OCI-LY3 (cell line): ENCODE measurements around the gene ZKSCAN2.

Experiments
- H2AFZ ChIP-seq: fragments of 200-600, 300-600 bp; shearing (Covaris generic); 2 replicates; pipeline ENCODE4 v1.6.0; 2014; ENCODE audit warnings: antibody characterized with exemption, low read depth, low read length
- H3K27ac ChIP-seq: fragments of 200-600, 300-600 bp; sonication (generic); 2 replicates; pipeline ENCODE4 v1.5.1; 2014; ENCODE audit warnings: mild to moderate bottlenecking, low read length, moderate library complexity, mixed read lengths
- H3K27me3 ChIP-seq: fragments of 200-600, 300-600 bp; sonication (generic); 2 replicates; pipeline ENCODE4 v1.6.1; 2014; ENCODE audit warnings: low read depth, low read length, mixed read lengths
- H3K36me3 ChIP-seq: fragments of 200-600, 300-600 bp; sonication (generic); replicated peaks from 2 replicates; pipeline ENCODE3; 2014; ENCODE audit warnings: low read depth, low read length, mixed read lengths
- H3K4me1 ChIP-seq: fragments of 300-600, 200-600 bp; sonication (generic); 2 replicates; pipeline ENCODE4 v1.6.1; 2014; ENCODE audit warnings: low read length, mixed read lengths
- H3K4me2 ChIP-seq: fragments of 200-600, 300-600 bp; sonication (generic); 2 replicates; pipeline ENCODE4 v1.6.1; 2014; ENCODE audit warnings: low read length, mixed read lengths
- H3K4me3 ChIP-seq: fragments of 300-600, 200-600 bp; sonication (generic); 2 replicates; pipeline ENCODE4 v1.5.1; 2014; ENCODE audit warnings: antibody characterized with exemption, mild to moderate bottlenecking, low read length, moderate library complexity
- H3K79me2 ChIP-seq: fragments of 300-600, 200-600 bp; shearing (Covaris generic); 2 replicates; pipeline ENCODE4 v1.6.1; 2014; ENCODE audit warnings: mild to moderate bottlenecking, low read length, mixed read lengths
- H3K9ac ChIP-seq: fragments of 300-600, 200-600 bp; shearing (Covaris generic); 2 replicates; pipeline ENCODE4 v1.6.0; 2014; ENCODE audit warnings: mild to moderate bottlenecking, low read length, moderate library complexity
- H3K9me3 ChIP-seq: fragments of 200-600, 300-600 bp; shearing (Covaris generic); 2 replicates; pipeline ENCODE4 v1.6.1; 2014; ENCODE audit warnings: low read length, mixed read lengths; ENCODE audit not compliant: insufficient read depth
- H4K20me1 ChIP-seq: fragments of 200-600, 300-600 bp; sonication (generic); 2 replicates; pipeline ENCODE4 v1.6.1; 2016; ENCODE audit warnings: low read length, mixed read lengths; ENCODE audit not compliant: insufficient read depth
- EZH2phosphoT487 ChIP-seq: fragments of 200-600 bp; shearing (Covaris generic); IDR thresholded peaks from 2 replicates; pipeline ENCODE4 v1.6.1; 2018; ENCODE audit warnings: antibody characterized with exemption, mixed run types, low read depth
- TF ChIP-seq, protein P1 (sequence below): fragments of 200-600, 300-600 bp; sonication (generic); IDR thresholded peaks from 2 replicates; pipeline ENCODE4 v1.5.1; 2014; ENCODE audit warnings: antibody characterized with exemption, low read length, low read depth

The ZKSCAN2 gene

DNA sequence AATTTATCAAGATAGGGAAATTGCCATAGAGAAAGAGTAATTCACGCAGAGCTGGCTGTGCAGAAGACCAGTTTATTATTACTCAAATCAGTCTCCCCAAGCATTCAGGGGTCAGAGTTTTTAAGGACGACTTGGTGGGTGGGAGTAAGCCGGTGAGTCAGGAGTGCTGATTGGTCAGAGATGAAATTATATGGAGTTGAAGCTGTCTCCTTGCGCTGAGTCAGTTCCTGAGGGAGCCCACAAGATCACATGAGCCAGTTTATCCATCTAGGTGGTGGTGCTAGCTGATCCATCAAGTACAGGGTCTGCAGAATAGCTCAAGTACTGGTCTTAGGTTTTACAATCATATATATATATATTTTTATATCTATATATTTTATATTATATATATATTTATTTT is 46.9 kb downstream of the ZKSCAN2 start:
- Histone ChIP-seq H3K9ac (no peak overlapping the region), H4K20me1 (no peaks in the 10 kb centered on the region), H3K9me3 (no peaks in the 10 kb centered on the region), H3K4me3 (no peak overlapping the region), H3K27me3 (peaks cover 7% of the 10 kb centered on the region; the same call in 1 of the 2 replicates), H2AFZ (no peak overlapping the region), H3K27ac (no peak overlapping the region), H3K4me2 (no peak overlapping the region), H3K36me3 (no peaks in the 10 kb centered on the region), H3K4me1 (peaks cover 9% of the 10 kb centered on the region), H3K79me2 (no peaks in the 10 kb centered on the region)
- no peak for TF ChIP-seq EZH2phosphoT487
- TF ChIP-seq, protein P1, sequence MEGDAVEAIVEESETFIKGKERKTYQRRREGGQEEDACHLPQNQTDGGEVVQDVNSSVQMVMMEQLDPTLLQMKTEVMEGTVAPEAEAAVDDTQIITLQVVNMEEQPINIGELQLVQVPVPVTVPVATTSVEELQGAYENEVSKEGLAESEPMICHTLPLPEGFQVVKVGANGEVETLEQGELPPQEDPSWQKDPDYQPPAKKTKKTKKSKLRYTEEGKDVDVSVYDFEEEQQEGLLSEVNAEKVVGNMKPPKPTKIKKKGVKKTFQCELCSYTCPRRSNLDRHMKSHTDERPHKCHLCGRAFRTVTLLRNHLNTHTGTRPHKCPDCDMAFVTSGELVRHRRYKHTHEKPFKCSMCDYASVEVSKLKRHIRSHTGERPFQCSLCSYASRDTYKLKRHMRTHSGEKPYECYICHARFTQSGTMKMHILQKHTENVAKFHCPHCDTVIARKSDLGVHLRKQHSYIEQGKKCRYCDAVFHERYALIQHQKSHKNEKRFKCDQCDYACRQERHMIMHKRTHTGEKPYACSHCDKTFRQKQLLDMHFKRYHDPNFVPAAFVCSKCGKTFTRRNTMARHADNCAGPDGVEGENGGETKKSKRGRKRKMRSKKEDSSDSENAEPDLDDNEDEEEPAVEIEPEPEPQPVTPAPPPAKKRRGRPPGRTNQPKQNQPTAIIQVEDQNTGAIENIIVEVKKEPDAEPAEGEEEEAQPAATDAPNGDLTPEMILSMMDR: no peak

DNA sequence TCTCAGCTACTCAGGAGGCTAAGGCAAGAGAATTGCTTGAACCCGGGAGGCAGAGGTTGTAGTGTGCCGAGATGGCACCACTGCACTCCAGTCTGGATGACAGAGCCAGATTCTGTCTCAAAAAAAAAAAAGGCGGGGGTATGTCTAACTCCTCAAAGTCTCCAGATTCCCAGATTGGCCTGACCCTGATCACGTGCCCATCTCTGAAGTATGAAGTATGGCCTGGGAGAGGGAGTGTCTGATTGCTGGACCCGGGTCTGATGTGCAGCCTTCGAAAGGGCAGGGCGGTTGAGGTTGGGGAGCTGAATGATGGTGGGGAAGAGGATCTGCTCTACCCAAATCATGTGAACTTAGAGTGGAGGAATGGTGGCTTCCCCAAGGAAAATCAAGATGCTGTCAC is 58.2 kb downstream of the ZKSCAN2 start:
- no peak overlapping the region for H3K4me3 ChIP-seq
- no peaks in the 10 kb centered on the region for H3K79me2 ChIP-seq
- H3K27ac ChIP-seq: no peak overlapping the region
- H3K9me3 ChIP-seq: no peaks in the 10 kb centered on the region
- no peaks in the 10 kb centered on the region for H3K36me3 ChIP-seq
- no peak overlapping the region for H3K4me2 ChIP-seq
- H4K20me1 ChIP-seq: no peaks in the 10 kb centered on the region
- TF ChIP-seq EZH2phosphoT487: no peak
- TF ChIP-seq, protein P1: no peak
- H3K4me1 ChIP-seq: no peaks in the 10 kb centered on the region
- no peak overlapping the region for H2AFZ ChIP-seq
- no peak overlapping the region for H3K9ac ChIP-seq
- no peaks in the 10 kb centered on the region for H3K27me3 ChIP-seq

DNA sequence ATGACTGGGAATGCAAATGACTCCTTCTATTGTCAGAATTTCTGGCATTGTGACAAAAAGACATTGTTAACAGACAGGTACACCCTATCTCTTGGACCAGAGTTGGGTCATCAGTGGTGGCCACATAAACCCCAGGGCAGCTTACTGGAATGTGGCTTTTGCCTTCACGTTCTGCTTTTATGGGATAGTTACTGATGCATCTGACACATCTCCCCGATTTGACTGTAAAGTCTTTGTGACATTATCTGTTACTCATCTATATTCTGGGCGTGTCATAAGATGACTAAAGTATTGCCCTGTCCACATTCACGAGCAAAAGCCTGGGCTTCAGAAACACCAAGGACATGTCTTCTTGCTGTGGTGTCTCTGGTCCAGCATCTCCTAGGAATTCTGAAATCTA is 59.6 kb downstream of the ZKSCAN2 start:
- Histone ChIP-seq H2AFZ (no peak overlapping the region), H3K36me3 (no peaks in the 10 kb centered on the region), H4K20me1 (no peaks in the 10 kb centered on the region), H3K27ac (no peak overlapping the region), H3K4me1 (no peaks in the 10 kb centered on the region), H3K79me2 (no peaks in the 10 kb centered on the region), H3K27me3 (no peaks in the 10 kb centered on the region), H3K9ac (no peak overlapping the region), H3K9me3 (no peaks in the 10 kb centered on the region), H3K4me3 (no peak overlapping the region), H3K4me2 (no peak overlapping the region)
- TF ChIP-seq EZH2phosphoT487: no peak
- TF ChIP-seq, protein P1: no peak

DNA sequence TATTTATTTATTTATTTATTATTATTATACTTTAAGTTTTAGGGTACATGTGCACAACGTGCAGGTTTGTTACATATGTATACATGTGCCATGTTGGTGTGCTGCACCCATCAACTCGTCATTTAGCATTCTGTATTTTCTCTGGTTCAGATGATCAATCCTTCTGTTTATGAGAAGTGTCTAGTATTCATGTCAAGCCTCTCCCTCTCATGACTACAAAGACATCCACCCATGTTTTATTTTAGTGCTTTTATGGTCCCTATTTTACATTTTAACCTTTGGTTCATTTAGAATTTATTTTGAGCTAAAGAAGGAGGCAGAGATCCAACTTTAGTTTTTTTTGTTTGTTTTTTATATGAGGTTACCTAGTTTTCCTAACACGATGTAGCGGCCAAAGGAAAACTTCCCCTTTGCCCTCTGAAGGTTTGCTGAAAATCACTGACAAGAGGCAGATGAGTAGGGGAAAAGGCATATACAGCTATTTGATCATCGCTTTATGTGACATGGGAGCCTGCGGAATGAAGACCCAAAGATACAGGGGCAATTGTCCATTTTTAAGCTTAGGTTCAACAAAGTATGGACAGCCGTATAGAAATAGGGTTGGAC is 63.3 kb downstream of the ZKSCAN2 start:
- TF ChIP-seq EZH2phosphoT487: no peak
- Histone ChIP-seq H3K27ac (no peak overlapping the region), H3K27me3 (no peaks in the 10 kb centered on the region), H3K4me1 (no peaks in the 10 kb centered on the region), H4K20me1 (no peaks in the 10 kb centered on the region), H3K9ac (no peak overlapping the region), H3K4me3 (no peak overlapping the region), H2AFZ (no peak overlapping the region), H3K4me2 (no peak overlapping the region), H3K9me3 (no peaks in the 10 kb centered on the region), H3K36me3 (no peaks in the 10 kb centered on the region), H3K79me2 (no peaks in the 10 kb centered on the region)

DNA sequence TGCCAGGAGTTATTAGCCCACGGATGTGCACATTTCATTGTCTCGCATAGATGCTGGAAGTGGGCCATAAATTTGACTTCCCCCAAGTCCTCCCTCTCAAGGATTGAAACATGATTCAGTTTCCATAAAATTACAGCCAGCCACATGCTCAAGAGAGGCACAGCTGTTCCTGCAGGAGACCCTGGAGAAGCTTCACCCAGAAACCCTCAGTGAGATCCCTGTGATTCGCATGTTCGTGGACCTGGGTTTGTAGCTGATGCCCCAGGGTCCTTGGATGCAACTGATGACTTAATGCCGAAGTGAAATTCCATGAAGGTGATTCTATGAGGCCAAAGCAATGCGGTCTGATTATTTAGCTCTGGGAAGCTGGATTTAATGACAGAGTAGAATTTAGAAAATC is 65.5 kb downstream of the ZKSCAN2 start:
- Histone ChIP-seq H3K79me2 (no peaks in the 10 kb centered on the region), H2AFZ (no peak overlapping the region), H3K9ac (no peak overlapping the region), H3K27me3 (no peaks in the 10 kb centered on the region), H3K27ac (no peak overlapping the region), H3K4me3 (no peak overlapping the region), H4K20me1 (no peaks in the 10 kb centered on the region), H3K4me1 (no peaks in the 10 kb centered on the region), H3K9me3 (no peaks in the 10 kb centered on the region), H3K36me3 (no peaks in the 10 kb centered on the region), H3K4me2 (no peak overlapping the region)
- TF ChIP-seq, protein P1: no peak
- TF ChIP-seq EZH2phosphoT487: no peak
